GM19455 (cell line): ENCODE results near the gene OR52N4.
"Not testable (repeated sequence)": the region's sequence is repeated elsewhere in the genome, so short reads cannot be mapped to it uniquely, and the experiment has no call there.

ENCODE experiments used
- ATAC-seq: cut with Tn5 transposase; IDR thresholded peaks from one replicate; pipeline ENCODE4 v1.9.1; 2021; ENCODE audit not compliant: unreplicated experiment

OR52N4 gene

GRCh38 chr11:5753943-5754342 is at the start of gene OR52N4:
Gene OR52N4, plus strand, starts transcription at chr11:5754243. Its CDS starts 498 bp downstream, at chr11:5754741.
- no peak for ATAC-seq

- no peak for ATAC-seq
Measured at GRCh38 chr11:5705688-5706087, 48.4 kb upstream of the OR52N4 start.

GRCh38 chr11:5712507-5712906 is 41.5 kb upstream of the OR52N4 start:
- no peak for ATAC-seq

GRCh38 chr11:5713695-5714094 is 40.3 kb upstream of the OR52N4 start:
- ATAC-seq, result no peak

- ATAC-seq, result not testable (repeated sequence)
Measured at GRCh38 chr11:5716518-5716917, 37.5 kb upstream of the OR52N4 start.

GRCh38 chr11:5719703-5720495 is 34.1 kb upstream of the OR52N4 start:
- no peak for ATAC-seq

GRCh38 chr11:5722622-5723021 is 31.4 kb upstream of the OR52N4 start:
- no peak for ATAC-seq

- no peak for ATAC-seq
Measured at GRCh38 chr11:5726351-5726750, 27.7 kb upstream of the OR52N4 start.

- no peak for ATAC-seq
Measured at GRCh38 chr11:5727691-5728090, 26.4 kb upstream of the OR52N4 start.

- no peak for ATAC-seq
Measured at GRCh38 chr11:5736396-5736795, 17.6 kb upstream of the OR52N4 start, which contains the start of gene OR56B1. Gene OR56B1, plus strand, starts transcription at chr11:5736448. Its CDS starts 69 bp downstream, at chr11:5736517.

GRCh38 chr11:5737091-5737490 is 17.0 kb upstream of the OR52N4 start:
- ATAC-seq, result no peak

- ATAC-seq, result no peak
Measured at GRCh38 chr11:5737670-5738392, 16.2 kb upstream of the OR52N4 start.

GRCh38 chr11:5738431-5738830 is 15.6 kb upstream of the OR52N4 start:
- ATAC-seq, result no peak

GRCh38 chr11:5746614-5747013 is 7.4 kb upstream of the OR52N4 start:
- ATAC-seq, result no peak

- no peak for ATAC-seq
Measured at GRCh38 chr11:5749836-5750235, 4.2 kb upstream of the OR52N4 start.

- ATAC-seq, result no peak
Measured at GRCh38 chr11:5767056-5767455, 13.0 kb downstream of the OR52N4 start.

- no peak for ATAC-seq
Measured at GRCh38 chr11:5783255-5783654, 29.2 kb downstream of the OR52N4 start, which contains the start of gene OR52N5. Gene OR52N5, minus strand, starts transcription at chr11:5783355. Its CDS starts 4,721 bp downstream, at chr11:5778634.

GRCh38 chr11:5791165-5791564 is 37.1 kb downstream of the OR52N4 start, which contains the start of gene OR52N1:
Gene OR52N1, minus strand, starts transcription at chr11:5791265. Its CDS starts 2,449 bp downstream, at chr11:5788816.
- ATAC-seq, result no peak

- no peak for ATAC-seq
Measured at GRCh38 chr11:5796541-5796940, 42.5 kb downstream of the OR52N4 start.

GRCh38 chr11:5803982-5804381 is 49.9 kb downstream of the OR52N4 start:
- ATAC-seq, result no peak
